SK-N-SH treated with all-trans-retinoic acid at 6 μM for 48 hours (cell line): ENCODE measurements around the gene TMEM217.

ENCODE experiments used
- ATAC-seq: fragments of 200-7000 bp; cut with Tn5 transposase; 3 replicates; pipeline ENCODE4 v1.9.1; 2020; ENCODE audit warnings: mild to moderate bottlenecking, moderate library complexity
- ARNTL ChIP-seq: fragments of 450-650 bp; formaldehyde crosslinking; IDR thresholded peaks from 2 replicates; pipeline ENCODE4 v1.5.0; 2020; ENCODE audit warnings: low read depth, mild to moderate bottlenecking, moderate library complexity, borderline replicate concordance
- BACH2 ChIP-seq: fragments of 250-450 bp; sonication (Bioruptor Pico); IDR thresholded peaks from 2 replicates; pipeline ENCODE4 v1.9.0; 2021; ENCODE audit warnings: mild to moderate bottlenecking, borderline replicate concordance
- CSDC2 ChIP-seq: fragments of 250-450 bp; sonication (Bioruptor Pico); IDR thresholded peaks from 2 replicates; pipeline ENCODE4 v1.5.0; 2020; ENCODE audit warnings: mild to moderate bottlenecking, moderate library complexity
- ESRRG ChIP-seq: fragments of 250-450 bp; sonication (Bioruptor Pico); IDR thresholded peaks from 2 replicates; pipeline ENCODE4 v1.6.1; 2021; ENCODE audit warnings: mild to moderate bottlenecking
- ISL1 ChIP-seq: fragments of 250-450 bp; sonication (Bioruptor Pico); IDR thresholded peaks from 2 replicates; pipeline ENCODE4 v2.1.2; 2022; ENCODE audit warnings: mild to moderate bottlenecking, moderate library complexity
- OSR1 ChIP-seq: fragments of 250-450 bp; sonication (Bioruptor Pico); IDR thresholded peaks from 2 replicates; pipeline ENCODE4 v1.8.0; 2022; ENCODE audit warnings: moderate library complexity, mild to moderate bottlenecking, inconsistent platforms
- PPARA ChIP-seq: fragments of 250-450 bp; sonication (Bioruptor Pico); IDR thresholded peaks from 2 replicates; pipeline ENCODE4 v1.5.0; 2020; ENCODE audit warnings: mild to moderate bottlenecking, borderline replicate concordance
- RARB ChIP-seq: fragments of 250-450 bp; sonication (Bioruptor Pico); IDR thresholded peaks from 2 replicates; pipeline ENCODE4 v1.8.0; 2021; ENCODE audit warnings: mild to moderate bottlenecking, moderate library complexity
- SNAI2 ChIP-seq: fragments of 250-450 bp; sonication (Bioruptor Pico); IDR thresholded peaks from 2 replicates; pipeline ENCODE4 v1.5.0; 2020; ENCODE audit warnings: mild to moderate bottlenecking, moderate library complexity
- TCF4 ChIP-seq: fragments of 250-450 bp; sonication (Bioruptor Pico); IDR thresholded peaks from 2 replicates; pipeline ENCODE4 v1.8.0; 2021; ENCODE audit warnings: mild to moderate bottlenecking, moderate library complexity, borderline replicate concordance
- ZC3H10 ChIP-seq: fragments of 250-450 bp; sonication (Bioruptor Pico); IDR thresholded peaks from 2 replicates; pipeline ENCODE4 v1.5.1; 2021; ENCODE audit warnings: mild to moderate bottlenecking, moderate library complexity
- ZFP3 ChIP-seq: fragments of 250-450 bp; sonication (Bioruptor Pico); IDR thresholded peaks from 2 replicates; pipeline ENCODE4 v1.5.0; 2020; ENCODE audit warnings: mild to moderate bottlenecking, moderate library complexity
- ZFP30 ChIP-seq: fragments of 450-650 bp; formaldehyde crosslinking; IDR thresholded peaks from 2 replicates; pipeline ENCODE4 v1.5.0; 2022; ENCODE audit warnings: mild to moderate bottlenecking, moderate library complexity
- ZNF565 ChIP-seq: fragments of 450-650 bp; formaldehyde crosslinking; conservative IDR thresholded peaks from 2 replicates; pipeline ENCODE4 v1.5.0; 2020; ENCODE audit warnings: low read depth, mild to moderate bottlenecking, moderate library complexity
- ZNF70 ChIP-seq: fragments of 450-650 bp; formaldehyde crosslinking; IDR thresholded peaks from 2 replicates; pipeline ENCODE4 v1.5.0; 2020; ENCODE audit warnings: mild to moderate bottlenecking, moderate library complexity
- ZNF8 ChIP-seq: fragments of 450-650 bp; formaldehyde crosslinking; IDR thresholded peaks from 2 replicates; pipeline ENCODE4 v1.5.0; 2020; ENCODE audit warnings: mild to moderate bottlenecking, moderate library complexity
- TF ChIP-seq, protein P1 (sequence below): fragments of 250-450 bp; sonication (Bioruptor Pico); IDR thresholded peaks from 2 replicates; pipeline ENCODE4 v1.5.0; 2020; ENCODE audit warnings: mild to moderate bottlenecking, moderate library complexity
- TF ChIP-seq, protein P2 (sequence below): fragments of 250-450 bp; sonication (Bioruptor Pico); IDR thresholded peaks from 2 replicates; pipeline ENCODE4 v1.8.0; 2020; ENCODE audit warnings: mild to moderate bottlenecking, moderate library complexity, borderline replicate concordance
- TF ChIP-seq, protein P3 (sequence below): fragments of 250-450 bp; sonication (Bioruptor Pico); IDR thresholded peaks from 2 replicates; pipeline ENCODE4 v1.5.1; 2021; ENCODE audit warnings: mild to moderate bottlenecking, moderate library complexity
- TF ChIP-seq, protein P4 (sequence below): fragments of 250-450 bp; sonication (Bioruptor Pico); IDR thresholded peaks from 2 replicates; pipeline ENCODE4 v1.8.0; 2021; ENCODE audit warnings: low read depth, mild to moderate bottlenecking, moderate library complexity, borderline replicate concordance
- TF ChIP-seq, protein P5 (sequence below): fragments of 250-450 bp; sonication (Bioruptor Pico); IDR thresholded peaks from 2 replicates; pipeline ENCODE4 v1.5.1; 2020; ENCODE audit warnings: low read depth, mild to moderate bottlenecking, moderate library complexity

TMEM217 gene

DNA sequence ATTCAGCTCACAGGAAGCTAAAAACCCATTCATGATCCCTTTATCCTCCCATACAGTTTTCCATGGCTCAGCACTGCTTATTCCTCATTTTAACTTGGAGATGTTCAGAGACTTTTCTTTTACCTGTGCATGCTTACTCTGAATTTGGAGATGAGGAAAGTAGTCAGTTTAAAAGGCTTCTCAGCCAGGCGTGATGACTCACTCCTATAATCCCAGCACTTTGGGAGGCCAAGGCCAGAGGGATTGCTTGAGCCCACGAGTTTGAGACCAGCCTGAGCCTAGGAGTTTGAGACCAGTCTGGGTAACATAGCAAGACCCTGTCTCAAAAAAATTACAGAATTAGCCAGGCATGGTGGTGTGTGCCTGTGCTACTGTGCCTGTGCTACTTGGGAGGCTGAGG lies 30.3 kb upstream of the TMEM217 start:
- no peak for ATAC-seq
- TF ChIP-seq, protein P1, sequence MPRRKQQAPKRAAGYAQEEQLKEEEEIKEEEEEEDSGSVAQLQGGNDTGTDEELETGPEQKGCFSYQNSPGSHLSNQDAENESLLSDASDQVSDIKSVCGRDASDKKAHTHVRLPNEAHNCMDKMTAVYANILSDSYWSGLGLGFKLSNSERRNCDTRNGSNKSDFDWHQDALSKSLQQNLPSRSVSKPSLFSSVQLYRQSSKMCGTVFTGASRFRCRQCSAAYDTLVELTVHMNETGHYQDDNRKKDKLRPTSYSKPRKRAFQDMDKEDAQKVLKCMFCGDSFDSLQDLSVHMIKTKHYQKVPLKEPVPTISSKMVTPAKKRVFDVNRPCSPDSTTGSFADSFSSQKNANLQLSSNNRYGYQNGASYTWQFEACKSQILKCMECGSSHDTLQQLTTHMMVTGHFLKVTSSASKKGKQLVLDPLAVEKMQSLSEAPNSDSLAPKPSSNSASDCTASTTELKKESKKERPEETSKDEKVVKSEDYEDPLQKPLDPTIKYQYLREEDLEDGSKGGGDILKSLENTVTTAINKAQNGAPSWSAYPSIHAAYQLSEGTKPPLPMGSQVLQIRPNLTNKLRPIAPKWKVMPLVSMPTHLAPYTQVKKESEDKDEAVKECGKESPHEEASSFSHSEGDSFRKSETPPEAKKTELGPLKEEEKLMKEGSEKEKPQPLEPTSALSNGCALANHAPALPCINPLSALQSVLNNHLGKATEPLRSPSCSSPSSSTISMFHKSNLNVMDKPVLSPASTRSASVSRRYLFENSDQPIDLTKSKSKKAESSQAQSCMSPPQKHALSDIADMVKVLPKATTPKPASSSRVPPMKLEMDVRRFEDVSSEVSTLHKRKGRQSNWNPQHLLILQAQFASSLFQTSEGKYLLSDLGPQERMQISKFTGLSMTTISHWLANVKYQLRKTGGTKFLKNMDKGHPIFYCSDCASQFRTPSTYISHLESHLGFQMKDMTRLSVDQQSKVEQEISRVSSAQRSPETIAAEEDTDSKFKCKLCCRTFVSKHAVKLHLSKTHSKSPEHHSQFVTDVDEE (CRISPR knock-in tag): no peak
- no peak for TF ChIP-seq ZC3H10 (CRISPR knock-in tag)
- no peak for TF ChIP-seq ZNF565
- TF ChIP-seq ZFP30 (CRISPR knock-in tag): no peak
- TF ChIP-seq OSR1 (CRISPR knock-in tag): no peak
- no peak for TF ChIP-seq ESRRG (CRISPR knock-in tag)
- TF ChIP-seq, protein P2, sequence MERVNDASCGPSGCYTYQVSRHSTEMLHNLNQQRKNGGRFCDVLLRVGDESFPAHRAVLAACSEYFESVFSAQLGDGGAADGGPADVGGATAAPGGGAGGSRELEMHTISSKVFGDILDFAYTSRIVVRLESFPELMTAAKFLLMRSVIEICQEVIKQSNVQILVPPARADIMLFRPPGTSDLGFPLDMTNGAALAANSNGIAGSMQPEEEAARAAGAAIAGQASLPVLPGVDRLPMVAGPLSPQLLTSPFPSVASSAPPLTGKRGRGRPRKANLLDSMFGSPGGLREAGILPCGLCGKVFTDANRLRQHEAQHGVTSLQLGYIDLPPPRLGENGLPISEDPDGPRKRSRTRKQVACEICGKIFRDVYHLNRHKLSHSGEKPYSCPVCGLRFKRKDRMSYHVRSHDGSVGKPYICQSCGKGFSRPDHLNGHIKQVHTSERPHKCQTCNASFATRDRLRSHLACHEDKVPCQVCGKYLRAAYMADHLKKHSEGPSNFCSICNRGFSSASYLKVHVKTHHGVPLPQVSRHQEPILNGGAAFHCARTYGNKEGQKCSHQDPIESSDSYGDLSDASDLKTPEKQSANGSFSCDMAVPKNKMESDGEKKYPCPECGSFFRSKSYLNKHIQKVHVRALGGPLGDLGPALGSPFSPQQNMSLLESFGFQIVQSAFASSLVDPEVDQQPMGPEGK: no peak
- TF ChIP-seq, protein P3, sequence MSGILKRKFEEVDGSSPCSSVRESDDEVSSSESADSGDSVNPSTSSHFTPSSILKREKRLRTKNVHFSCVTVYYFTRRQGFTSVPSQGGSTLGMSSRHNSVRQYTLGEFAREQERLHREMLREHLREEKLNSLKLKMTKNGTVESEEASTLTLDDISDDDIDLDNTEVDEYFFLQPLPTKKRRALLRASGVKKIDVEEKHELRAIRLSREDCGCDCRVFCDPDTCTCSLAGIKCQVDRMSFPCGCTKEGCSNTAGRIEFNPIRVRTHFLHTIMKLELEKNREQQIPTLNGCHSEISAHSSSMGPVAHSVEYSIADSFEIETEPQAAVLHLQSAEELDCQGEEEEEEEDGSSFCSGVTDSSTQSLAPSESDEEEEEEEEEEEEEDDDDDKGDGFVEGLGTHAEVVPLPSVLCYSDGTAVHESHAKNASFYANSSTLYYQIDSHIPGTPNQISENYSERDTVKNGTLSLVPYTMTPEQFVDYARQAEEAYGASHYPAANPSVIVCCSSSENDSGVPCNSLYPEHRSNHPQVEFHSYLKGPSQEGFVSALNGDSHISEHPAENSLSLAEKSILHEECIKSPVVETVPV: no peak
- TF ChIP-seq BACH2 (CRISPR knock-in tag): no peak
- no peak for TF ChIP-seq CSDC2
- TF ChIP-seq, protein P4, sequence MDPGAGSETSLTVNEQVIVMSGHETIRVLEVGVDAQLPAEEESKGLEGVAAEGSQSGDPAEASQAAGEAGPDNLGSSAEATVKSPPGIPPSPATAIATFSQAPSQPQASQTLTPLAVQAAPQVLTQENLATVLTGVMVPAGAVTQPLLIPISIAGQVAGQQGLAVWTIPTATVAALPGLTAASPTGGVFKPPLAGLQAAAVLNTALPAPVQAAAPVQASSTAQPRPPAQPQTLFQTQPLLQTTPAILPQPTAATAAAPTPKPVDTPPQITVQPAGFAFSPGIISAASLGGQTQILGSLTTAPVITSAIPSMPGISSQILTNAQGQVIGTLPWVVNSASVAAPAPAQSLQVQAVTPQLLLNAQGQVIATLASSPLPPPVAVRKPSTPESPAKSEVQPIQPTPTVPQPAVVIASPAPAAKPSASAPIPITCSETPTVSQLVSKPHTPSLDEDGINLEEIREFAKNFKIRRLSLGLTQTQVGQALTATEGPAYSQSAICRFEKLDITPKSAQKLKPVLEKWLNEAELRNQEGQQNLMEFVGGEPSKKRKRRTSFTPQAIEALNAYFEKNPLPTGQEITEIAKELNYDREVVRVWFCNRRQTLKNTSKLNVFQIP (CRISPR knock-in tag): no peak
- TF ChIP-seq TCF4: no peak
- no peak for TF ChIP-seq ISL1
- TF ChIP-seq ZFP3 (CRISPR knock-in tag): no peak
- no peak for TF ChIP-seq SNAI2 (CRISPR knock-in tag)

DNA sequence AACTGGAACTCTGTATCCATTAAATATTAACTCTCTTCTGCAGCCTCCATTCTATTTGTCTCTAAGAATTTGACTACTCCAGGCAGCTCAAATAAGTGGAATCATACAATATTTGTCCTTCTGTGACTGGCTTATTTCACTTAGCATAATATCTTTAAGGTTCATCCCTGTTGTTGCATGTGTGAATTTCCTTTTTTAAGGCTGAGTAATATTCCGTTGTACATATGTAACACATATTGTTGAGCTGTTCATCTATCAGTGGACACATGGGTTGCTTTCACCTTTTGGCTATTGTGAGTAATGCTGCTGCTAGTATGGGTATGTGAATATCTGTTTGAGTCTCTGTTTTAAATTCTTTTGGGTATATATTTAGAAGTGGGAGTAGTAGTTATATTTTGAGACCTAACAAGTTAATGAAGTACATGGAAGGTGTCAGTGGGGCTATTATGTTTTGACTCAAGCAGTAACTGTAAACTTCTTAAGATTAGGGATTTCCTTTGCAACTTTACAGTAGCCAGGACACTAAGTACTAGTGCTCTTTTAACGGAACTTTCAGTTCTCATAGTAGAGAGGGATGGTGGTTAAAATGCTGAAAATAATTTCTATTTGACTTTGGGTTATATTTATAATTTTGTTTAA lies 29.7 kb upstream of the TMEM217 start:
- no peak for ATAC-seq
- no peak for TF ChIP-seq ZNF8
- TF ChIP-seq ZNF70 (CRISPR knock-in tag): no peak
- TF ChIP-seq ZFP30 (CRISPR knock-in tag): no peak
- no peak for TF ChIP-seq RARB (CRISPR knock-in tag)
- TF ChIP-seq SNAI2 (CRISPR knock-in tag): no peak
- TF ChIP-seq, protein P4 (CRISPR knock-in tag): no peak
- no peak for TF ChIP-seq ISL1
- TF ChIP-seq ZC3H10 (CRISPR knock-in tag): no peak
- no peak for TF ChIP-seq ESRRG (CRISPR knock-in tag)
- TF ChIP-seq, protein P2: no peak
- TF ChIP-seq, protein P1 (CRISPR knock-in tag): no peak
- no peak for TF ChIP-seq ARNTL (CRISPR knock-in tag)
- no peak for TF ChIP-seq PPARA (CRISPR knock-in tag)
- TF ChIP-seq, protein P5, sequence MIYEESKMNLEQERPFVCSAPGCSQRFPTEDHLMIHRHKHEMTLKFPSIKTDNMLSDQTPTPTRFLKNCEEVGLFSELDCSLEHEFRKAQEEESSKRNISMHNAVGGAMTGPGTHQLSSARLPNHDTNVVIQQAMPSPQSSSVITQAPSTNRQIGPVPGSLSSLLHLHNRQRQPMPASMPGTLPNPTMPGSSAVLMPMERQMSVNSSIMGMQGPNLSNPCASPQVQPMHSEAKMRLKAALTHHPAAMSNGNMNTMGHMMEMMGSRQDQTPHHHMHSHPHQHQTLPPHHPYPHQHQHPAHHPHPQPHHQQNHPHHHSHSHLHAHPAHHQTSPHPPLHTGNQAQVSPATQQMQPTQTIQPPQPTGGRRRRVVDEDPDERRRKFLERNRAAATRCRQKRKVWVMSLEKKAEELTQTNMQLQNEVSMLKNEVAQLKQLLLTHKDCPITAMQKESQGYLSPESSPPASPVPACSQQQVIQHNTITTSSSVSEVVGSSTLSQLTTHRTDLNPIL (CRISPR knock-in tag): no peak
- TF ChIP-seq CSDC2: no peak
- no peak for TF ChIP-seq BACH2 (CRISPR knock-in tag)
- TF ChIP-seq ZNF565: no peak
- TF ChIP-seq, protein P3: no peak
